Body of pancreas (tissue), 4 donors: ENCODE measurements around the gene CPLANE2. TPM values are rescaled to one million over a fixed set of nuclear protein-coding genes. Genes with fewer than 3 reads are reported as not detected.
A peak's percentile ranks its signal among the peaks of the same experiment; 100 is the strongest.

Experiments used
- ATAC-seq: fragments of 150-250 bp; one replicate; pipeline ENCODE4 v1.9.1; 2016
- DNase-seq, 4 donors: peaks; one replicate each; pipeline ENCODE4 v3.0.0-alpha.2; 2019
- H3K27ac ChIP-seq, 4 donors: fragments of 200-600 bp; sonication (generic); 1 replicate in 3 of 4; 2 replicates in 1 of 4; pipeline versions ENCODE4 v1.5.1 to v1.6.1; 2016 to 2019; ENCODE audit warnings: mild to moderate bottlenecking in 1 of 4, mixed read lengths in 1 of 4, moderate library complexity in 1 of 4
- H3K27me3 ChIP-seq, 2 donors: fragments of 200-600 bp; sonication (generic); one replicate each; pipeline ENCODE4 v1.6.0; 2016; ENCODE audit warnings: mild to moderate bottlenecking in 1 of 2
- H3K36me3 ChIP-seq, 2 donors: fragments of 200-600 bp; sonication (generic); replicated peaks in 1 of 2; 2 replicates each; pipeline ENCODE4 v1.5.1; 2016; ENCODE audit warnings: low read depth in 2 of 2; ENCODE audit not compliant: insufficient read depth in 1 of 2
- H3K4me1 ChIP-seq: fragments of 200-600 bp; sonication (generic); one replicate; pipeline ENCODE4 v1.6.0; 2016
- H3K4me3 ChIP-seq, 2 donors: fragments of 200-600 bp; sonication (generic); 1 replicate in 1 of 2; 2 replicates in 1 of 2; pipeline ENCODE4 v1.5.1; 2016 to 2019
- H3K9me3 ChIP-seq, 3 donors: fragments of 200-600 bp; sonication (generic); 1 replicate in 2 of 3; 2 replicates in 1 of 3; pipeline ENCODE4 v1.5.1; 2016
- CTCF ChIP-seq, 7 experiments: fragments of 450-650 bp in 4 of 7; fragments of 200-600 bp in 3 of 7; sonication (generic) in 3 of 7; IDR thresholded peaks; one replicate each; pipeline ENCODE4 v1.5.1; 2016 to 2019; ENCODE audit warnings: antibody characterized with exemption in 7 of 7
- POLR2A ChIP-seq, 3 donors: fragments of 450-650 bp; IDR thresholded peaks; one replicate each; pipeline ENCODE4 v1.6.1; 2016; ENCODE audit warnings: antibody characterized with exemption in 3 of 3, mild to moderate bottlenecking in 2 of 3
- WGBS, 2 donors: methylation state at CpG; one replicate each; pipeline ENCODE4 v1.1.5; 2017; 5-methylcytosine and 5-hydroxymethylcytosine counted together
- intact Hi-C: fragments of 100-400 bp; cut with DNase I; formaldehyde crosslinking; loops from one replicate; pipeline ENCODE4 v1.15.1; 2023
- total RNA-seq, 2 donors: library from RNA; depleted of rRNA; stranded (reverse); fragments of >200 nt; gene quantifications; one replicate each; pipeline ENCODE4 v1.1.0, GENCODE V29; 2016

Gene CPLANE2
- total RNA-seq, 2 donors from 2014 or later = 3.6 TPM

DNA sequence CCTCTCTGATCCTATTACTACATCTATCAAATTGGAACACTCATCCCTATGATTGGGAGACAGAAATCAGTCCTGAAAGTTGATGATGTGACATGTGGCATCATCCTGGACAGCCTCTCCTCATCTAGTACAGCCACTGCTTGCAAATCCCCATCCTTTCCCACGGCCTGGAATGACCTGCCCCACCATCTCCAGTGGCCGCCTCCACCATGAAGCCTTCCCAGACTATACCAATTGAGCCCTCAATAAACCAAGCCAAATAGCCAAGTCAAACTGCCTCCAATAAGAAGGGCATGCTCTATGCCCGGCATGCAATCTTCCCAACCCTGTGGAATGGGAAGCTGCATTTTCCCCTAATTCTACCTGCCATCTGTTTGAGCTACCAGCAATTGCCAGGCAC, 24.0 kb downstream of the CPLANE2 start:
- ATAC-seq = no peak
- H3K36me3 ChIP-seq = no peaks in the 10 kb centered on the region
- DNase-seq = no peak
- peak overlapping the region; percentile 73 to 88 (median 76) for H3K27ac ChIP-seq
- H3K4me3 ChIP-seq = no peak overlapping the region
- peaks cover 66% of the 10 kb centered on the region for H3K4me1 ChIP-seq
- WGBS, 2 donors = 46 to 55% methylated on average over 3 of the region's 3 CpGs
- no peaks in the 10 kb centered on the region for H3K27me3 ChIP-seq
- H3K9me3 ChIP-seq = no peaks in the 10 kb centered on the region
- TF ChIP-seq POLR2A (IDR thresholded peaks at IDR 0.05) (no peak), CTCF (IDR thresholded peaks at IDR 0.05) (no peak)
- intact Hi-C loops = no loop called here

DNA sequence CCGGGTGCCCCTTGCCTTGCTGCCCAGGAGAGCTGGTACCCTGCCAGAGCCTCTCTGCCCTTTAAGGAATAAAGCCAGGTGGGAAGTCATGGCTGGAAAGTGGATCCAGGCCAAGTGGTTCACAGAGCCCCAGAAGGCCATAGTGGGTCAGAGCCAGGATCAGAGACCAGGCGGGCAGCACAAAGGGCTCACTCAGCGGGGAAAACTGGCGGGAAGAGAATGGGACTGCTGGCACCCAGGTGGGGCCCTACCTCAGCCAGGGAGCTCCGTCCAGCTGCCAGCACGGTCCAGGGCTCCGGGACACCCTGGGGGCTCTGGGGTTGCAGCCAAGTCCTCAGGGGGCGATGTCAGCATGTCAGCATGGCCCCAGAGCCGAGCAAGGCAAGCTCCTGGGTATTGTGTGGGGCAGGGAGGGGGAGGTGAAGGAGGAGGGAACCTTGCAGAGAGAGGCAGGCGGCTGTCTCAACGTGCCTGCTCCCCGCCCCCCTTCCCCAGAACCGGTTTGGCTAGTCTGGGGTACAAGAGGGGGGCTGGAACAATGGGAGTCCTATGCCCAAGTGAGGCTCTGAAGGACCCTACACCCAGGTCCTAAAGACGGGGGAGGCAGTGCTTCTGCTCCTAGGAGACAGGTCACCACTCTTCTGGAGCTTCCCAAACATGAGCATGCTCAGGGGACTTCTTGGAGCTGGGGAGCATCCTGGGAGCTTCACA, 24.6 kb downstream of the CPLANE2 start, which contains the start of gene ARHGEF19:
ARHGEF19 (minus strand) TSS at position 402 of the 711 bp plus-strand sequence. CDS start 3,598 bp downstream, outside the sequence.
- Histone ChIP-seq H3K4me1 (peaks cover 67% of the 10 kb centered on the region), H3K9me3 (no peaks in the 10 kb centered on the region), H3K4me3 (no peak within 1 kb of the TSS), H3K27me3 (no peaks in the 10 kb centered on the region), H3K36me3 (no peaks in the 10 kb centered on the region), H3K27ac (peak within 1 kb of the TSS; percentile 73 to 88 (median 76))
- DNase-seq (peak; percentile 76 to 89 (median 86)), ATAC-seq (peak; percentile 37)
- TF ChIP-seq CTCF (IDR thresholded peaks at IDR 0.05) (peak in 1 of 7 experiments; percentile 9), POLR2A (IDR thresholded peaks at IDR 0.05) (peak; percentile 21 to 43 (median 41))
- 5 to 14% methylated on average over 11 to 14 of the region's 14 CpGs for WGBS, 2 donors
- intact Hi-C loops = no loop called here

DNA sequence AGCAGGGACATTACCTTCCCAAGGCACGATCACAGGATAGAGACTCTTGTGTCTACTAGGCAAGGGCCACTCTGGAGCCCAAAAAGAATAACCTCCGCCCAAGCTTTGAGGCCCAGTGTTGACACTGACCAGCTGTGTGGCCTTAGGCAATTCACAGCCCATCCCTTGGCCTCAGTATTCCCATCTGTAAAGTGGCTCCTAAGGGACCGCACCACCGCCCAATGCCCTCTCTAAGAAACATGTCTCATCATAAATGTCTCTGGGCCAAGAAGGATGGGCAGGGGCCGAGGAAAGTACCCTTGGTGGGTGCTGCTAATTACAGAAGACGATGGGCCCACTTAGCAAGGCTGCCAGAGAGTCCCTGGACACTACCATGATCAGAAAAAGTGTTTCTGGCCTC, 25.2 kb downstream of the CPLANE2 start:
- Histone ChIP-seq H3K9me3 (no peaks in the 10 kb centered on the region), H3K27ac (peak overlapping the region; percentile 73 to 88 (median 76)), H3K4me3 (no peak overlapping the region), H3K4me1 (peaks cover 71% of the 10 kb centered on the region), H3K27me3 (no peaks in the 10 kb centered on the region), H3K36me3 (no peaks in the 10 kb centered on the region)
- TF ChIP-seq CTCF (IDR thresholded peaks at IDR 0.05) = no peak
- TF ChIP-seq POLR2A (IDR thresholded peaks at IDR 0.05) = no peak
- WGBS, 2 donors = 53 to 54% methylated on average over 5 to 6 of the region's 6 CpGs
- intact Hi-C loops = no loop called here
- DNase-seq (no peak), ATAC-seq (no peak)

DNA sequence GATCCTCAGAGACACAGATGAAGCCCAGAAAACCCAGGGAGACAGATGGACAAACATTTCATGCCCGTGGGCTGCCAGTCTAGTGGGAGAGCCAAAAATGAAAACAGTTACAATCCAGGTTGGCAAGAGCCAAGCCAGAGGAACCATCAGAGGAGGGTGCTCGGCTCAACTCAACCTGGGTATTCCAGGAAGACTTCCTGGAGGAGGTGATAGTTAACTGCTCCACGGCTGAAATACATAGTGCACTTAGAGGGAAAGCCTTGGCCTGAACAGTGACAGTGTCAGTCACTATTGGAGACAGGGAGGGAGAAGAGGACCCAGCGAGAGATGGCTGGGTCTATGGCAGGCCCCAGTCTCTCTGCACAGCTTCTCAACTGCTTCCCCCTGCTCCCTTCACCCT, 26.4 kb downstream of the CPLANE2 start:
- intact Hi-C loops = no loop called here
- Histone ChIP-seq H3K36me3 (no peaks in the 10 kb centered on the region), H3K9me3 (no peaks in the 10 kb centered on the region), H3K4me1 (peaks cover 67% of the 10 kb centered on the region), H3K4me3 (no peak overlapping the region), H3K27ac (peak overlapping the region in 3 of 4 donors; percentile 6 to 19 (median 13)), H3K27me3 (no peaks in the 10 kb centered on the region)
- ATAC-seq (no peak), DNase-seq (no peak)
- WGBS, 2 donors = 47 to 67% methylated on average over 4 of the region's 4 CpGs
- TF ChIP-seq CTCF (IDR thresholded peaks at IDR 0.05) (no peak), POLR2A (IDR thresholded peaks at IDR 0.05) (no peak)
